HG03442 (cell line): ENCODE data around the gene STK17A.
"Not testable (repeated sequence)": the region's sequence is repeated elsewhere in the genome, so short reads cannot be mapped to it uniquely, and the experiment has no call there.

Experiments used
- ATAC-seq: cut with Tn5 transposase; IDR thresholded peaks from one replicate; pipeline ENCODE4 v1.9.1; 2021; ENCODE audit warnings: mild to moderate bottlenecking, moderate library complexity; ENCODE audit not compliant: unreplicated experiment

STK17A gene

GRCh38 chr7:43593010-43593409 is 10.1 kb downstream of the STK17A start:
- ATAC-seq, result no peak

GRCh38 chr7:43594020-43594419 is 11.1 kb downstream of the STK17A start:
- ATAC-seq, result no peak

GRCh38 chr7:43596426-43596825 is 13.5 kb downstream of the STK17A start:
- not testable (repeated sequence) for ATAC-seq

GRCh38 chr7:43600056-43600455 is 17.1 kb downstream of the STK17A start:
- no peak for ATAC-seq

GRCh38 chr7:43602256-43602655 is 19.3 kb downstream of the STK17A start:
- no peak for ATAC-seq

GRCh38 chr7:43604251-43604650 is 21.3 kb downstream of the STK17A start:
- ATAC-seq, result no peak

GRCh38 chr7:43609097-43609496 is 26.2 kb downstream of the STK17A start:
- no peak for ATAC-seq

GRCh38 chr7:43612128-43612527 is 29.2 kb downstream of the STK17A start:
- no peak for ATAC-seq

- peak; percentile 85 for ATAC-seq
These were observed 30.0 kb downstream of the STK17A start for GRCh38 chr7:43612599-43613589.

GRCh38 chr7:43615558-43616145 is 32.7 kb downstream of the STK17A start:
- no peak for ATAC-seq

- ATAC-seq, result no peak
These were observed 34.1 kb downstream of the STK17A start for GRCh38 chr7:43616977-43617376.

- ATAC-seq, result no peak
These were observed 35.2 kb downstream of the STK17A start for GRCh38 chr7:43618073-43618472.

- no peak for ATAC-seq
These were observed 36.5 kb downstream of the STK17A start for GRCh38 chr7:43619213-43620012.

- no peak for ATAC-seq
These were observed 39.0 kb downstream of the STK17A start for GRCh38 chr7:43621729-43622448.

- no peak for ATAC-seq
These were observed 41.2 kb downstream of the STK17A start for GRCh38 chr7:43624156-43624555.

GRCh38 chr7:43625453-43625852 is 42.5 kb downstream of the STK17A start:
- ATAC-seq, result peak; percentile 49

GRCh38 chr7:43625980-43626379 is 43.1 kb downstream of the STK17A start:
- no peak for ATAC-seq

- ATAC-seq, result no peak
These were observed 43.8 kb downstream of the STK17A start for GRCh38 chr7:43626695-43627094.

GRCh38 chr7:43627798-43628197 is 44.9 kb downstream of the STK17A start:
- not testable (repeated sequence) for ATAC-seq

- no peak for ATAC-seq
These were observed 45.5 kb downstream of the STK17A start for GRCh38 chr7:43628431-43628830.

GRCh38 chr7:43629857-43630256 is 46.9 kb downstream of the STK17A start:
- no peak for ATAC-seq
